NOMO-1 (cell line): ENCODE data around the gene DPY19L3.
"Not testable (repeated sequence)": the region's sequence is repeated elsewhere in the genome, so short reads cannot be mapped to it uniquely, and the experiment has no call there.

ENCODE experiments used
- DNase-seq, 2 experiments: peaks; one replicate each; lab custom pipeline; 2025; ENCODE audit not compliant: unreplicated experiment in 2 of 2; lab: John Stamatoyannopoulos, UW

The DPY19L3 gene

GRCh38 chr19:32489971-32490370, 84.4 kb downstream of the DPY19L3 start:
- no peak for DNase-seq

- DNase-seq: no peak
These were observed 91.8 kb downstream of the DPY19L3 start for GRCh38 chr19:32497391-32497790.

- no peak for DNase-seq
These were observed 93.2 kb downstream of the DPY19L3 start for GRCh38 chr19:32498648-32499200.

GRCh38 chr19:32512498-32512897, 106.9 kb downstream of the DPY19L3 start:
- DNase-seq: not testable (repeated sequence)

GRCh38 chr19:32519023-32519422, 113.5 kb downstream of the DPY19L3 start:
- DNase-seq: no peak

GRCh38 chr19:32522967-32523366, 117.4 kb downstream of the DPY19L3 start:
- DNase-seq: no peak

GRCh38 chr19:32526895-32527294, 121.3 kb downstream of the DPY19L3 start:
- DNase-seq: no peak

GRCh38 chr19:32530773-32531172, 125.2 kb downstream of the DPY19L3 start:
- DNase-seq: no peak

GRCh38 chr19:32532233-32532632, 126.7 kb downstream of the DPY19L3 start:
- DNase-seq: no peak
